Stimulated activated naive B cell treated with anti-CD40 and anti-IgM and Interleukin-4, amounts not matched to agents 10 μg/mL and 1 μg/mL and 100 μg/mL, for 72 hours (primary cell): ENCODE measurements around the gene SCPEP1.
"Not testable (repeated sequence)": the region's sequence is repeated elsewhere in the genome, so short reads cannot be mapped to it uniquely, and the experiment has no call there.

Source experiments
- ATAC-seq, 2 donors: fragments of 150-1000 bp; cut with Tn5 transposase; replicated peaks; 2 replicates each; pipeline ENCODE4 v1.10.0; 2021; ENCODE audit warnings: moderate library complexity in 1 of 2
- DNase-seq: peaks from one replicate; pipeline ENCODE4 v3.0.0; 2021
- H3K27ac Mint-ChIP-seq: one replicate; pipeline ENCODE4 v1.8.0; 2022; ENCODE audit warnings: mild to moderate bottlenecking, mixed read lengths
- H3K27me3 Mint-ChIP-seq, 2 donors: one replicate each; pipeline ENCODE4 v1.8.0; 2022; ENCODE audit warnings: mixed read lengths in 2 of 2
- H3K36me3 Mint-ChIP-seq, 2 donors: one replicate each; pipeline ENCODE4 v1.8.0; 2022; ENCODE audit warnings: mixed read lengths in 2 of 2, mild to moderate bottlenecking in 1 of 2
- H3K4me1 Mint-ChIP-seq, 2 donors: one replicate each; pipeline ENCODE4 v1.8.0; 2022; ENCODE audit warnings: mixed read lengths in 2 of 2, mild to moderate bottlenecking in 1 of 2
- H3K4me3 Mint-ChIP-seq, 2 donors: one replicate each; pipeline ENCODE4 v1.8.0; 2022; ENCODE audit warnings: mild to moderate bottlenecking in 2 of 2, mixed read lengths in 2 of 2, moderate library complexity in 1 of 2
- H3K9me3 Mint-ChIP-seq, 2 donors: one replicate each; pipeline ENCODE4 v1.8.0; 2022; ENCODE audit warnings: mixed read lengths in 2 of 2, mild to moderate bottlenecking in 1 of 2

Gene SCPEP1

GRCh38 chr17:56977673-56978395 is at the start of gene SCPEP1:
SCPEP1 (plus strand) TSS chr17:56978131; CDS start chr17:56978160, 29 bp downstream.
- peak; percentile 60 for DNase-seq
- H3K27me3 Mint-ChIP-seq: peaks cover 0 to 7% of the 10 kb centered on the region in 2 donors
- peak within 1 kb of the TSS; percentile 88 to 92 for H3K4me3 Mint-ChIP-seq
- H3K36me3 Mint-ChIP-seq: peaks cover 20 to 21% of the 10 kb centered on the region in 2 donors
- peaks cover 18 to 34% of the 10 kb centered on the region in 2 donors for H3K4me1 Mint-ChIP-seq
- peak within 1 kb of the TSS; percentile 97 for H3K27ac Mint-ChIP-seq
- no peaks in the 10 kb centered on the region for H3K9me3 Mint-ChIP-seq
- peak; percentile 91 for ATAC-seq

DNA sequence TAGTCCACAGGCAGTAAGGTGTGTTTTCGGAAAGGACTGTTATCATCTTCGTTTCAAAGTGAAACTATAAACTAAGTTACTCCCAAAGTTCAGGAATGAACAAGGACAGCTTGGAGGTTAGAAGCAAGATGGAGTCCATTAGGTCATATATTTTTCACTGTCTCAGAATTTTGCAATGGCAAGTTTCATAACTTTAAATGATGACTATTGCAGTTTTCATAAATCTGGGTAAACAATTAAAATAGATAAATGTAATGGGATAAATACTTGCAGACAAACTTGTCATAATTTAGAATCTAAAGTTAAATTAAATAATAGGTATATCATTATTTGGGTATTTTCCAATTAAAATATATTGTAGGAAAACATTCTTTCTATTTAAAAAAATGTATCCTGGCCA is 49.3 kb upstream of the SCPEP1 start:
- Mint-ChIP-seq H3K27ac (no peak overlapping the region), H3K36me3 (peaks cover 5% of the 10 kb centered on the region in 2 donors), H3K4me1 (no peaks in the 10 kb centered on the region), H3K9me3 (no peaks in the 10 kb centered on the region), H3K27me3 (no peaks in the 10 kb centered on the region), H3K4me3 (no peak overlapping the region)
- no peak for DNase-seq
- no peak for ATAC-seq

DNA sequence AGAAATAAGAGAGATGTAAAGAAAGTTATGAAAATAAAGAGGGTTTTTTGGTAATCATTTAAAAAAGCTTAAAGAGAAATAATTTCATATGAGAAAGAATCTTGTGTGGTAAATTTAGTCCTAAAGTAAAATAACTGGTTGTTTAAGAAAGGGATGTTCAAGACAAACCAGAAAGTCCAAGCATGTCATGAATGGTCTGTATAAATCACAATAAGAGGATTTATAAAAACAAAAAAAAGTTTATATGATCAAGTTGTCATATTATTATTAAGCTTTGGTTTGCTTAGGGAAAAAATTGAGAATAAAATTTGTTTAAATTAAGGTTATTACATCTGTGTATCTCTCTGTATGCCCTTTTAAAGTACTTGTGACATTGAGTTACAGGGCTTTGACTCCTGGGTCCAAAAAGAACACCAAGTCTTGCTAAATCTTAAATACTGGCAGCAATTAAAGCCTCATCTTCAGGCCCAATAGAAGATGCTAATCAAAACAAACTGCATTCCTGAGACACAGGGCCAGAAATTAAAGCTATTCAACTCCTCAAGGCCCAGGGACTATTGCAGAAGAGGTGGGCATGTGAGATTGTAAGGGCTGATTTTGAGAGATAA is 48.5 kb upstream of the SCPEP1 start:
- Mint-ChIP-seq H3K27me3 (no peaks in the 10 kb centered on the region), H3K9me3 (no peaks in the 10 kb centered on the region), H3K27ac (no peak overlapping the region), H3K4me3 (no peak overlapping the region), H3K36me3 (peaks cover 9 to 13% of the 10 kb centered on the region in 2 donors), H3K4me1 (no peaks in the 10 kb centered on the region)
- DNase-seq (no peak), ATAC-seq (no peak)

GRCh38 chr17:56930739-56931337 is 47.1 kb upstream of the SCPEP1 start:
- peaks cover 9 to 15% of the 10 kb centered on the region in 2 donors for H3K36me3 Mint-ChIP-seq
- no peaks in the 10 kb centered on the region for H3K27me3 Mint-ChIP-seq
- H3K4me3 Mint-ChIP-seq: no peak overlapping the region
- H3K9me3 Mint-ChIP-seq: no peaks in the 10 kb centered on the region
- ATAC-seq (no peak), DNase-seq (no peak)
- H3K27ac Mint-ChIP-seq: no peak overlapping the region
- no peaks in the 10 kb centered on the region for H3K4me1 Mint-ChIP-seq

DNA sequence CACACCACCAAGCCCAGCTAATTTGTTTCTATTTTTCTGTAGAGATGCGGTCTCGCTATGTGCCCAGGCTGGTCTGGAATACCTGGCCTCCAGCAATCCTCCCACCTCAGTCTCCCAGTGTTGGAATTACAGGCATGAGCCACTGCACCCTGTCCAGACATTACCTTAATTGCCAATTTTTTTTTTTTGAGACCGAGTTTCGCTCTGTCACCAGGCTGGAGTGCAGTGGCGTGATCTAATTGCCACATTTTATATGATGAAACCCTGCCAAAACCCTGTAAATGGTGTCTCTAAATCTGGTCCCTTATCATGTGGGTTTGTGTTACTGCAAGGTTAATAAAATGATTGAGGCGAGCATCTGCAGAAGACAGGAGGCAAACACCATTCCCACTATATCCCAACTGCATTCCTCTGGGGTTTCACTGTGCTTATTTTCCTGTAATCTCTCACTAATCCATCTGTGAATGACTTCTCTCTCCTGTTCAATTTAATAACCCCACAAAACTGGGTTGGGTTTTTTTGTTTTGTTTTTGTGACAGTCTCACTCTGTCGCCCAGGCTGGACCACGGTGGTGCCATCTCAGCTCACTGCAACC is 44.7 kb upstream of the SCPEP1 start:
- peaks cover 0 to under 1% of the 10 kb centered on the region in 2 donors for H3K4me1 Mint-ChIP-seq
- H3K27ac Mint-ChIP-seq: no peak overlapping the region
- no peak overlapping the region for H3K4me3 Mint-ChIP-seq
- no peak for ATAC-seq
- no peak for DNase-seq
- peaks cover 20 to 28% of the 10 kb centered on the region in 2 donors for H3K36me3 Mint-ChIP-seq
- H3K27me3 Mint-ChIP-seq: no peaks in the 10 kb centered on the region
- H3K9me3 Mint-ChIP-seq: no peaks in the 10 kb centered on the region

- ATAC-seq (no peak), DNase-seq (no peak)
- peaks cover 0 to 2% of the 10 kb centered on the region in 2 donors for H3K4me1 Mint-ChIP-seq
- peaks cover 25 to 34% of the 10 kb centered on the region in 2 donors for H3K36me3 Mint-ChIP-seq
- no peaks in the 10 kb centered on the region for H3K27me3 Mint-ChIP-seq
- H3K9me3 Mint-ChIP-seq: no peaks in the 10 kb centered on the region
- no peak overlapping the region for H3K27ac Mint-ChIP-seq
- H3K4me3 Mint-ChIP-seq: no peak overlapping the region
Measured at GRCh38 chr17:56933868-56934267, 44.1 kb upstream of the SCPEP1 start.

GRCh38 chr17:56934280-56934679 is 43.7 kb upstream of the SCPEP1 start:
- H3K9me3 Mint-ChIP-seq: no peaks in the 10 kb centered on the region
- H3K36me3 Mint-ChIP-seq: peaks cover 25 to 36% of the 10 kb centered on the region in 2 donors
- no peak for DNase-seq
- no peaks in the 10 kb centered on the region for H3K27me3 Mint-ChIP-seq
- no peak overlapping the region for H3K27ac Mint-ChIP-seq
- no peak for ATAC-seq
- H3K4me3 Mint-ChIP-seq: no peak overlapping the region
- H3K4me1 Mint-ChIP-seq: peaks cover 0 to 2% of the 10 kb centered on the region in 2 donors

GRCh38 chr17:56935461-56935860 is 42.5 kb upstream of the SCPEP1 start:
- no peaks in the 10 kb centered on the region for H3K9me3 Mint-ChIP-seq
- H3K36me3 Mint-ChIP-seq: peaks cover 27 to 42% of the 10 kb centered on the region in 2 donors
- H3K4me3 Mint-ChIP-seq: no peak overlapping the region
- peaks cover 4 to 7% of the 10 kb centered on the region in 2 donors for H3K4me1 Mint-ChIP-seq
- no peak for DNase-seq
- no peaks in the 10 kb centered on the region for H3K27me3 Mint-ChIP-seq
- ATAC-seq: no peak
- no peak overlapping the region for H3K27ac Mint-ChIP-seq

GRCh38 chr17:56936697-56937322 is 41.1 kb upstream of the SCPEP1 start:
- H3K9me3 Mint-ChIP-seq: no peaks in the 10 kb centered on the region
- H3K4me1 Mint-ChIP-seq: peaks cover 4 to 7% of the 10 kb centered on the region in 2 donors
- no peak for ATAC-seq
- DNase-seq: no peak
- peaks cover 34 to 47% of the 10 kb centered on the region in 2 donors for H3K36me3 Mint-ChIP-seq
- no peaks in the 10 kb centered on the region for H3K27me3 Mint-ChIP-seq
- H3K4me3 Mint-ChIP-seq: no peak overlapping the region
- H3K27ac Mint-ChIP-seq: no peak overlapping the region

DNA sequence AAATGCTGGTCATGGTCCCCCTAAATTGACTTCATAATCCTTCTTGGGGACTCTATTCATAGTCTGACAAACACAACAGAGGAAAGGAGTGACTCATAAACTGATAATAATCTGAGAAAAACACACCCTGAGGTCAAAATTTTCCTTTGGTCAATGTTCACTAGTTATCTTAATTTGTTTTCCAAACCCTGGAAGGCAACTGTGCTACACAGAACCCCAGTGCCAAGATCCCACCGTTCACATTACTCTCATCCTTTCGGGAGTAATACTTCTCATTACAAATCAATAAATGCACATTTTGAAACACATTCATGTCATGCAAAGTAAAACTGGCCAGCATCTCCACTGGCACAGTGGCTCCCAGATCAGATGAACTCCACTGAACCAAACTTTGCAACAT is 40.2 kb upstream of the SCPEP1 start:
- Mint-ChIP-seq H3K36me3 (peaks cover 34 to 47% of the 10 kb centered on the region in 2 donors), H3K27me3 (no peaks in the 10 kb centered on the region), H3K4me1 (peaks cover 4 to 7% of the 10 kb centered on the region in 2 donors), H3K9me3 (no peaks in the 10 kb centered on the region), H3K4me3 (no peak overlapping the region), H3K27ac (no peak overlapping the region)
- DNase-seq (no peak), ATAC-seq (no peak)

GRCh38 chr17:56938206-56938605 is 39.7 kb upstream of the SCPEP1 start:
- not testable (repeated sequence) for H3K27me3 Mint-ChIP-seq, H3K9me3 Mint-ChIP-seq, ATAC-seq, DNase-seq, H3K4me1 Mint-ChIP-seq, H3K4me3 Mint-ChIP-seq
- Mint-ChIP-seq H3K27ac (peak overlapping the region; percentile 22), H3K36me3 (peaks cover 32 to 48% of the 10 kb centered on the region in 2 donors)

- Mint-ChIP-seq H3K9me3 (no peaks in the 10 kb centered on the region), H3K36me3 (peaks cover 30 to 42% of the 10 kb centered on the region in 2 donors), H3K27ac (peak overlapping the region; percentile 65), H3K27me3 (no peaks in the 10 kb centered on the region), H3K4me3 (no peak overlapping the region), H3K4me1 (peaks cover 4 to 7% of the 10 kb centered on the region in 2 donors)
- ATAC-seq (peak; percentile 84 to 92), DNase-seq (no peak)
Measured at GRCh38 chr17:56939869-56940484, 38.0 kb upstream of the SCPEP1 start.

DNA sequence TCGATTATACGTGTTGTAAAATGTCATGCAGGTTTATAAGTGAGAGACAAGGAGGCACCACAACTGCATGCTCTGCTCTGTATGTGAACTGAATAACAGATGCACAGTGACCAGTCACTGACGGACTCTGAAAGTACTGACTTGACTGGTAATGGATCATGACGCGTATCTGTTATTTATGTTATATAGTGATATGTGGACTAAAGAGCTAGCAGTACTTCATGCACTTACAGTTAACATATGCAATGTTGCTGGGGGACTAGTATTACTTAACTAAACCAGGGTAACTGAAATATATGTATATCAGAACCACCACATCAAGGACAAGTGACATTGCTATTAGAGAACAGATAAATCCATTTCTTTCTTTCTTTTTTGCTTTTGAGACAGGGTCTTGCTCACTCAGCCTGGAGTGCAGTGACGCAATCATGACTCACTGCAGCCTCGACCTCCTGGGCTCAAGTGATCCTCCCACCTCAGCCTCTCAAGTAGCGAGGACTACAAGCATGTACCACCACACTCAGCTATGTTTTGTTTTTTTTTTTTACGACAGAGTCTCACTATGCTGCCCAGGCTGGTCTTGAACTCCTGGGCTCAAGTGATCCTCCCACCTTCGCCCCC is 34.3 kb upstream of the SCPEP1 start:
- no peak overlapping the region for H3K4me3 Mint-ChIP-seq
- peaks cover 21 to 34% of the 10 kb centered on the region in 2 donors for H3K36me3 Mint-ChIP-seq
- no peaks in the 10 kb centered on the region for H3K27me3 Mint-ChIP-seq
- H3K27ac Mint-ChIP-seq: peak overlapping the region; percentile 71
- DNase-seq: no peak
- peaks cover 2 to 7% of the 10 kb centered on the region in 2 donors for H3K4me1 Mint-ChIP-seq
- H3K9me3 Mint-ChIP-seq: no peaks in the 10 kb centered on the region
- no peak for ATAC-seq
